Kidney (tissue), 14 donors: ENCODE results near the gene REXO4. TPM values are rescaled to one million over a fixed set of nuclear protein-coding genes. Genes with fewer than 3 reads are reported as not detected.
A peak's percentile ranks its signal among the peaks of the same experiment; 100 is the strongest.

ENCODE experiments used
- DNase-seq, 5 donors: peaks; one replicate each; pipeline ENCODE4 v3.0.0-alpha.2; 2013 to 2020
- FAIRE-seq: peaks from 2 replicates; lab custom pipeline; 2012; peaks lifted over from hg19 to GRCh38; lab: Jason Lieb, UNC
- H3K27ac ChIP-seq, 2 donors: one replicate each; pipeline ENCODE4 v1.7.0; 2013; ENCODE audit warnings: low read depth in 2 of 2, low read length in 2 of 2, inconsistent platforms in 1 of 2
- H3K27me3 ChIP-seq: one replicate; pipeline ENCODE4 v1.7.1; 2013; ENCODE audit warnings: low read length, inconsistent platforms; ENCODE audit not compliant: control insufficient read depth, insufficient read depth
- H3K36me3 ChIP-seq, 3 donors: one replicate each; pipeline versions ENCODE4 v1.7.0 to v1.7.1; 2013; ENCODE audit warnings: low read length in 3 of 3, control low read depth in 1 of 3, inconsistent platforms in 1 of 3; ENCODE audit not compliant: insufficient read depth in 3 of 3, control insufficient read depth in 2 of 3
- H3K4me1 ChIP-seq, 3 donors: one replicate each; pipeline versions ENCODE4 v1.7.0 to v1.7.1; 2013; ENCODE audit warnings: low read length in 3 of 3, inconsistent platforms in 1 of 3, low read depth in 1 of 3; ENCODE audit not compliant: control insufficient read depth in 2 of 3, insufficient read depth in 2 of 3
- H3K4me3 ChIP-seq, 3 donors: one replicate each; pipeline versions ENCODE4 v1.7.0 to v1.8.1; 2013; ENCODE audit warnings: low read length in 3 of 3, control low read depth in 1 of 3, inconsistent platforms in 1 of 3
- H3K9ac ChIP-seq, 3 donors: one replicate each; pipeline versions ENCODE4 v1.7.0 to v1.7.1; 2013; ENCODE audit warnings: low read length in 3 of 3, control low read depth in 1 of 3, inconsistent platforms in 1 of 3
- H3K9me3 ChIP-seq, 3 donors: one replicate each; pipeline versions ENCODE4 v1.7.0 to v1.7.1; 2013; ENCODE audit warnings: low read length in 3 of 3, control low read depth in 1 of 3, inconsistent platforms in 1 of 3; ENCODE audit not compliant: control insufficient read depth in 2 of 3, insufficient read depth in 1 of 3
- intact Hi-C: fragments of 100-400 bp; cut with DNase I; formaldehyde crosslinking; loops from one replicate; pipeline ENCODE4 v1.11.1; 2022
- polyA plus RNA-seq: library from polyadenylated mRNA; stranded (reverse); fragments of 350-450 nt; fragmentation: Illumina TruSeq; extraction: RNeasy Lipid Tissue Mini Kit (QIAGEN cat#74804); gene quantifications from one replicate; pipeline ENCODE4 v1.2.3, GENCODE V29; 2014; ENCODE audit warnings: low read depth, low replicate concordance; ENCODE audit not compliant: insufficient read depth
- total RNA-seq: library from RNA; stranded (reverse); fragmentation: NEBNext Ultra II Directional; extraction: Animal tissue kit (Norgen Biotek cat#: 25700); gene quantifications from one replicate; pipeline ENCODE4 v1.2.1, GENCODE V29; 2021
- TF ChIP-seq, protein P1 (sequence below): IDR thresholded peaks from 3 replicates; pipeline ENCODE4 v1.5.1; 2012; ENCODE audit warnings: mild to moderate bottlenecking, moderate library complexity, borderline replicate concordance; ENCODE audit not compliant: insufficient read depth; ENCODE audit errors: extremely low read depth
- donor health status: control.
- donor health status: control.
- donor health status: control.
- donor health status: control.
- donor health status: control.
- donor health status: DM: yes; HTN: yes; CAD: no.
- donor health status: Normal renal cell carcinoma (clear cell type).

REXO4 gene
- total and polyA plus RNA-seq, 2 donors from 2014 or later, result 17.5 to 18.6 TPM

DNA sequence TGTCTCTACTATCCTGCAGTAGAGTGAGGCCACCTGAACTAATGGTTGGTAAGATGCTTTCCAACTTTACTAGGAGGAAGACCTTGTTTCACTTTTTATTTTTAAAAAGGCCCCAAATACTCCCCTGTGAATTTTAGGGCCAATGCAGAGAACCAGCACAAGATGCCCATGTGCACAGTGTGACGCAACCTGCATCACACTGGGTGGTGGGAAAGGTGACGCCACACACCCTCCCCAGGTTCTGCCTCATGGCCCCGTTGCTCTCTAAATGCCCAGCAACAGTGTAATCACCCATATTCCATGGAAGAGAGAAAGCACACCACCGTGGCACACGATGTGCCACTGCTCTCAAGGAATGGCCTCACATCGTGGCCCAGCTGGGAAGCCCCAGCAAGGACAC, 48.4 kb downstream of the REXO4 start:
- intact Hi-C loops, result no loop called here

GRCh38 chr9:133368249-133368881, 49.4 kb downstream of the REXO4 start:
- H3K4me3 ChIP-seq, result peak overlapping the region in 2 of 3 donors; percentile 1 to 9
- no peak for FAIRE-seq
- TF ChIP-seq, protein P1, sequence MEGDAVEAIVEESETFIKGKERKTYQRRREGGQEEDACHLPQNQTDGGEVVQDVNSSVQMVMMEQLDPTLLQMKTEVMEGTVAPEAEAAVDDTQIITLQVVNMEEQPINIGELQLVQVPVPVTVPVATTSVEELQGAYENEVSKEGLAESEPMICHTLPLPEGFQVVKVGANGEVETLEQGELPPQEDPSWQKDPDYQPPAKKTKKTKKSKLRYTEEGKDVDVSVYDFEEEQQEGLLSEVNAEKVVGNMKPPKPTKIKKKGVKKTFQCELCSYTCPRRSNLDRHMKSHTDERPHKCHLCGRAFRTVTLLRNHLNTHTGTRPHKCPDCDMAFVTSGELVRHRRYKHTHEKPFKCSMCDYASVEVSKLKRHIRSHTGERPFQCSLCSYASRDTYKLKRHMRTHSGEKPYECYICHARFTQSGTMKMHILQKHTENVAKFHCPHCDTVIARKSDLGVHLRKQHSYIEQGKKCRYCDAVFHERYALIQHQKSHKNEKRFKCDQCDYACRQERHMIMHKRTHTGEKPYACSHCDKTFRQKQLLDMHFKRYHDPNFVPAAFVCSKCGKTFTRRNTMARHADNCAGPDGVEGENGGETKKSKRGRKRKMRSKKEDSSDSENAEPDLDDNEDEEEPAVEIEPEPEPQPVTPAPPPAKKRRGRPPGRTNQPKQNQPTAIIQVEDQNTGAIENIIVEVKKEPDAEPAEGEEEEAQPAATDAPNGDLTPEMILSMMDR, result no peak

More for the DNA sequence above, 48.4 kb downstream of the REXO4 start:
- Histone ChIP-seq H3K9ac (no peak overlapping the region), H3K9me3 (no peaks in the 10 kb centered on the region), H3K27me3 (no peaks in the 10 kb centered on the region), H3K36me3 (peaks cover 4 to 36% (median 20%) of the 10 kb centered on the region in 3 donors), H3K4me3 (no peak overlapping the region), H3K4me1 (peaks cover 3 to 68% (median 53%) of the 10 kb centered on the region in 3 donors), H3K27ac (no peak overlapping the region)
- DNase-seq (no peak), FAIRE-seq (no peak)
- TF ChIP-seq, protein P1, result no peak

DNA sequence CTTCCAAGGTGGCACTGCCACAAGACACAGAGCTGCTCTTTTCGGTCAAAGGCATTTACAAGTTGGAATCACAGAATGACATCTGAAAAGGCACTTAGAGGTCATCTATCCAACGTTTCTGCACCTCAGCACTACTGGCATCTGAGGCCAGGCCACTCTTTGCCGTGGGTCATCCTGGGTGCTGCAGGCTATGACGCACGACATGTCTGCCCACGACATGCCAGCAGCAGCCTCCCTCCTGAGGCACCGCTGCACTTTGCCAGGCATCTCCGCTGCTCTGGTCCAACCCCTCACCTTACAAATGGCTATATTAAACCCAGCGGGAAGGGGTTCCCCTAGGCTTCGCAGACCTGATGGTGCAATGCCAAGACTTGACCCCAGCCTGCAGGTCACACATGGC, 50.0 kb downstream of the REXO4 start:
- intact Hi-C loops, result no loop called here
- H3K4me1 ChIP-seq, result peaks cover 3 to 69% (median 53%) of the 10 kb centered on the region in 3 donors
- H3K27me3 ChIP-seq, result no peaks in the 10 kb centered on the region
- peak overlapping the region in 1 of 3 donors; percentile 1 for H3K4me3 ChIP-seq
- H3K36me3 ChIP-seq, result peaks cover 6 to 42% (median 30%) of the 10 kb centered on the region in 3 donors
- DNase-seq, result no peak
- H3K27ac ChIP-seq, result peak overlapping the region; percentile 13
- no peak for FAIRE-seq
- no peaks in the 10 kb centered on the region for H3K9me3 ChIP-seq
- TF ChIP-seq, protein P1, result no peak
- peak overlapping the region in 1 of 3 donors; percentile 10 for H3K9ac ChIP-seq

More at GRCh38 chr9:133368249-133368881, 49.4 kb downstream of the REXO4 start:
- Histone ChIP-seq H3K4me1 (peaks cover 3 to 74% (median 53%) of the 10 kb centered on the region in 3 donors), H3K9ac (peak overlapping the region in 1 of 3 donors; percentile 10), H3K9me3 (no peaks in the 10 kb centered on the region), H3K36me3 (peaks cover 6 to 38% (median 25%) of the 10 kb centered on the region in 3 donors), H3K27ac (peak overlapping the region; percentile 13 to 55), H3K27me3 (no peaks in the 10 kb centered on the region)
- intact Hi-C loops, result no loop called here
- DNase-seq, result peak in 1 of 5 donors; percentile 35
